Kidney (tissue), 14 donors: ENCODE measurements around the gene KIAA0513. TPM values are rescaled to one million over a fixed set of nuclear protein-coding genes. Genes with fewer than 3 reads are reported as not detected.

Experiments used
- DNase-seq, 5 donors: peaks; one replicate each; pipeline ENCODE4 v3.0.0-alpha.2; 2013 to 2020
- FAIRE-seq: peaks from 2 replicates; lab custom pipeline; 2012; peaks lifted over from hg19 to GRCh38; lab: Jason Lieb, UNC
- H3K27ac ChIP-seq, 2 donors: one replicate each; pipeline ENCODE4 v1.7.0; 2013; ENCODE audit warnings: low read depth in 2 of 2, low read length in 2 of 2, inconsistent platforms in 1 of 2
- H3K27me3 ChIP-seq: one replicate; pipeline ENCODE4 v1.7.1; 2013; ENCODE audit warnings: low read length, inconsistent platforms; ENCODE audit not compliant: control insufficient read depth, insufficient read depth
- H3K36me3 ChIP-seq, 3 donors: one replicate each; pipeline versions ENCODE4 v1.7.0 to v1.7.1; 2013; ENCODE audit warnings: low read length in 3 of 3, control low read depth in 1 of 3, inconsistent platforms in 1 of 3; ENCODE audit not compliant: insufficient read depth in 3 of 3, control insufficient read depth in 2 of 3
- H3K4me1 ChIP-seq, 3 donors: one replicate each; pipeline versions ENCODE4 v1.7.0 to v1.7.1; 2013; ENCODE audit warnings: low read length in 3 of 3, inconsistent platforms in 1 of 3, low read depth in 1 of 3; ENCODE audit not compliant: control insufficient read depth in 2 of 3, insufficient read depth in 2 of 3
- H3K4me3 ChIP-seq, 3 donors: one replicate each; pipeline versions ENCODE4 v1.7.0 to v1.8.1; 2013; ENCODE audit warnings: low read length in 3 of 3, control low read depth in 1 of 3, inconsistent platforms in 1 of 3
- H3K9ac ChIP-seq, 3 donors: one replicate each; pipeline versions ENCODE4 v1.7.0 to v1.7.1; 2013; ENCODE audit warnings: low read length in 3 of 3, control low read depth in 1 of 3, inconsistent platforms in 1 of 3
- H3K9me3 ChIP-seq, 3 donors: one replicate each; pipeline versions ENCODE4 v1.7.0 to v1.7.1; 2013; ENCODE audit warnings: low read length in 3 of 3, control low read depth in 1 of 3, inconsistent platforms in 1 of 3; ENCODE audit not compliant: control insufficient read depth in 2 of 3, insufficient read depth in 1 of 3
- intact Hi-C: fragments of 100-400 bp; cut with DNase I; formaldehyde crosslinking; loops from one replicate; pipeline ENCODE4 v1.11.1; 2022
- polyA plus RNA-seq: library from polyadenylated mRNA; stranded (reverse); fragments of 350-450 nt; fragmentation: Illumina TruSeq; extraction: RNeasy Lipid Tissue Mini Kit (QIAGEN cat#74804); gene quantifications from one replicate; pipeline ENCODE4 v1.2.3, GENCODE V29; 2014; ENCODE audit warnings: low read depth, low replicate concordance; ENCODE audit not compliant: insufficient read depth
- total RNA-seq: library from RNA; stranded (reverse); fragmentation: NEBNext Ultra II Directional; extraction: Animal tissue kit (Norgen Biotek cat#: 25700); gene quantifications from one replicate; pipeline ENCODE4 v1.2.1, GENCODE V29; 2021
- TF ChIP-seq, protein P1 (sequence below): IDR thresholded peaks from 3 replicates; pipeline ENCODE4 v1.5.1; 2012; ENCODE audit warnings: mild to moderate bottlenecking, moderate library complexity, borderline replicate concordance; ENCODE audit not compliant: insufficient read depth; ENCODE audit errors: extremely low read depth
- donor health status: control.
- donor health status: control.
- donor health status: control.
- donor health status: control.
- donor health status: control.
- donor health status: DM: yes; HTN: yes; CAD: no.
- donor health status: Normal renal cell carcinoma (clear cell type).

The KIAA0513 gene
- total and polyA plus RNA-seq, 2 donors from 2014 or later, result 2.6 to 19.2 TPM

- DNase-seq, result peak in 4 of 5 donors; percentile 46 to 72 (median 61)
- no peak overlapping the region for H3K9ac ChIP-seq
Measured at GRCh38 chr16:85082173-85083050, 54.8 kb downstream of the KIAA0513 start.

GRCh38 chr16:85083051-85083639 lies 55.5 kb downstream of the KIAA0513 start:
- no peaks in the 10 kb centered on the region for H3K27me3 ChIP-seq
- intact Hi-C loops, result no loop called here
- no peak for FAIRE-seq

More at GRCh38 chr16:85082173-85083050, 54.8 kb downstream of the KIAA0513 start:
- Histone ChIP-seq H3K27me3 (no peaks in the 10 kb centered on the region), H3K9me3 (no peaks in the 10 kb centered on the region), H3K4me1 (peaks cover 0 to 4% (median 0%) of the 10 kb centered on the region in 3 donors), H3K4me3 (no peak overlapping the region), H3K27ac (no peak overlapping the region), H3K36me3 (peaks cover 0 to 4% (median 3%) of the 10 kb centered on the region in 3 donors)
- intact Hi-C loops, result no loop called here
- no peak for FAIRE-seq
- TF ChIP-seq, protein P1, sequence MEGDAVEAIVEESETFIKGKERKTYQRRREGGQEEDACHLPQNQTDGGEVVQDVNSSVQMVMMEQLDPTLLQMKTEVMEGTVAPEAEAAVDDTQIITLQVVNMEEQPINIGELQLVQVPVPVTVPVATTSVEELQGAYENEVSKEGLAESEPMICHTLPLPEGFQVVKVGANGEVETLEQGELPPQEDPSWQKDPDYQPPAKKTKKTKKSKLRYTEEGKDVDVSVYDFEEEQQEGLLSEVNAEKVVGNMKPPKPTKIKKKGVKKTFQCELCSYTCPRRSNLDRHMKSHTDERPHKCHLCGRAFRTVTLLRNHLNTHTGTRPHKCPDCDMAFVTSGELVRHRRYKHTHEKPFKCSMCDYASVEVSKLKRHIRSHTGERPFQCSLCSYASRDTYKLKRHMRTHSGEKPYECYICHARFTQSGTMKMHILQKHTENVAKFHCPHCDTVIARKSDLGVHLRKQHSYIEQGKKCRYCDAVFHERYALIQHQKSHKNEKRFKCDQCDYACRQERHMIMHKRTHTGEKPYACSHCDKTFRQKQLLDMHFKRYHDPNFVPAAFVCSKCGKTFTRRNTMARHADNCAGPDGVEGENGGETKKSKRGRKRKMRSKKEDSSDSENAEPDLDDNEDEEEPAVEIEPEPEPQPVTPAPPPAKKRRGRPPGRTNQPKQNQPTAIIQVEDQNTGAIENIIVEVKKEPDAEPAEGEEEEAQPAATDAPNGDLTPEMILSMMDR, result no peak

GRCh38 chr16:85084841-85085510 lies 57.4 kb downstream of the KIAA0513 start:
- Histone ChIP-seq H3K9me3 (no peaks in the 10 kb centered on the region), H3K27ac (no peak overlapping the region), H3K4me1 (peaks cover 0 to 4% (median 0%) of the 10 kb centered on the region in 3 donors), H3K4me3 (no peak overlapping the region), H3K27me3 (no peaks in the 10 kb centered on the region), H3K9ac (no peak overlapping the region), H3K36me3 (no peaks in the 10 kb centered on the region)
- TF ChIP-seq, protein P1, result no peak
- FAIRE-seq (no peak), DNase-seq (peak in 1 of 5 donors; percentile 40)
- intact Hi-C loops, result no loop called here

More at GRCh38 chr16:85083051-85083639, 55.5 kb downstream of the KIAA0513 start:
- H3K4me3 ChIP-seq, result no peak overlapping the region
- H3K36me3 ChIP-seq, result peaks cover 0 to 4% (median 3%) of the 10 kb centered on the region in 3 donors
- TF ChIP-seq, protein P1, result no peak
- peaks cover 0 to 4% (median 0%) of the 10 kb centered on the region in 3 donors for H3K4me1 ChIP-seq
- peak in 1 of 5 donors; percentile 69 for DNase-seq
- no peak overlapping the region for H3K27ac ChIP-seq
- H3K9me3 ChIP-seq, result no peaks in the 10 kb centered on the region
- no peak overlapping the region for H3K9ac ChIP-seq
